Liver (tissue), 9 donors: Measurements from ENCODE around the gene ARAP2. TPM values are rescaled to one million over a fixed set of nuclear protein-coding genes. Genes with fewer than 3 reads are reported as not detected.

Source experiments
- DNase-seq: peaks from one replicate; pipeline ENCODE4 v3.0.0-alpha.2; 2017; ENCODE audit warnings: low spot score
- H3K27ac ChIP-seq, 2 donors: one replicate each; pipeline ENCODE4 v1.7.0; 2013; ENCODE audit warnings: inconsistent platforms in 2 of 2, low read length in 2 of 2, control low read depth in 1 of 2, low read depth in 1 of 2, mild to moderate bottlenecking in 1 of 2
- H3K27me3 ChIP-seq, 4 donors: one replicate each; pipeline versions ENCODE4 v1.6.1 to v1.7.0; 2013; ENCODE audit warnings: low read length in 3 of 4, inconsistent platforms in 1 of 4, mild to moderate bottlenecking in 1 of 4, moderate library complexity in 1 of 4; ENCODE audit not compliant: control insufficient read depth in 4 of 4, insufficient read depth in 4 of 4
- H3K36me3 ChIP-seq, 4 donors: one replicate each; pipeline versions ENCODE4 v1.6.1 to v1.7.0; 2013; ENCODE audit warnings: low read length in 3 of 4, mild to moderate bottlenecking in 3 of 4, low read depth in 1 of 4, moderate library complexity in 1 of 4; ENCODE audit not compliant: control insufficient read depth in 4 of 4, insufficient read depth in 3 of 4
- H3K4me1 ChIP-seq, 4 donors: one replicate each; pipeline versions ENCODE4 v1.6.1 to v1.7.0; 2013; ENCODE audit warnings: low read length in 3 of 4, mild to moderate bottlenecking in 3 of 4, moderate library complexity in 1 of 4; ENCODE audit not compliant: control insufficient read depth in 4 of 4, insufficient read depth in 4 of 4
- H3K4me3 ChIP-seq, 3 donors: one replicate each; pipeline versions ENCODE4 v1.6.1 to v1.7.0; 2013; ENCODE audit warnings: low read length in 3 of 3, control low read depth in 1 of 3, low read depth in 1 of 3, mild to moderate bottlenecking in 1 of 3
- H3K9ac ChIP-seq, 2 donors: one replicate each; pipeline ENCODE4 v1.7.0; 2013; ENCODE audit warnings: low read length in 2 of 2, mild to moderate bottlenecking in 2 of 2, moderate library complexity in 2 of 2, control low read depth in 1 of 2, low read depth in 1 of 2
- H3K9me3 ChIP-seq, 4 donors: one replicate each; pipeline versions ENCODE4 v1.6.1 to v1.7.0; 2013; ENCODE audit warnings: low read length in 3 of 4; ENCODE audit not compliant: control insufficient read depth in 4 of 4
- EGR1 ChIP-seq, 2 donors: IDR thresholded peaks; 2 replicates each; pipeline ENCODE4 v1.6.1; 2016 to 2018; ENCODE audit warnings: antibody characterized with exemption in 2 of 2, low read depth in 2 of 2
- FOXA1 ChIP-seq: IDR thresholded peaks from 2 replicates; pipeline ENCODE4 v1.6.1; 2016; ENCODE audit warnings: antibody characterized with exemption
- FOXA2 ChIP-seq: IDR thresholded peaks from 2 replicates; pipeline ENCODE4 v1.6.1; 2016; ENCODE audit warnings: antibody characterized with exemption
- GABPA ChIP-seq, 2 donors: IDR thresholded peaks in 1 of 2; conservative IDR thresholded peaks in 1 of 2; 2 replicates each; pipeline ENCODE4 v1.6.1; 2016; ENCODE audit warnings: antibody characterized with exemption in 2 of 2, mild to moderate bottlenecking in 1 of 2, moderate library complexity in 1 of 2
- HNF4A ChIP-seq, 2 donors: conservative IDR thresholded peaks; 2 replicates each; pipeline ENCODE4 v1.6.1; 2016; ENCODE audit warnings: antibody characterized with exemption in 2 of 2, mild to moderate bottlenecking in 2 of 2
- HNF4G ChIP-seq: IDR thresholded peaks from 2 replicates; pipeline ENCODE4 v1.6.1; 2016; ENCODE audit warnings: antibody characterized with exemption
- JUND ChIP-seq, 2 donors: IDR thresholded peaks; 2 replicates each; pipeline ENCODE4 v1.6.1; 2016; ENCODE audit warnings: antibody characterized with exemption in 2 of 2
- NR2F2 ChIP-seq: IDR thresholded peaks from 2 replicates; pipeline ENCODE4 v1.6.1; 2016; ENCODE audit warnings: antibody characterized with exemption
- RAD21 ChIP-seq, 2 donors: IDR thresholded peaks; 2 replicates each; pipeline ENCODE4 v1.6.1; 2016; ENCODE audit warnings: antibody characterized with exemption in 2 of 2, mild to moderate bottlenecking in 2 of 2
- RXRA ChIP-seq, 2 donors: IDR thresholded peaks; 2 replicates each; pipeline ENCODE4 v1.6.1; 2017 to 2018; ENCODE audit warnings: antibody characterized with exemption in 2 of 2, mild to moderate bottlenecking in 1 of 2
- SP1 ChIP-seq: IDR thresholded peaks from 2 replicates; pipeline ENCODE4 v1.6.1; 2018; ENCODE audit warnings: antibody characterized with exemption, mild to moderate bottlenecking
- TAF1 ChIP-seq: conservative IDR thresholded peaks from 2 replicates; pipeline ENCODE4 v1.6.1; 2016; ENCODE audit warnings: antibody characterized with exemption, mild to moderate bottlenecking
- YY1 ChIP-seq: IDR thresholded peaks from 2 replicates; pipeline ENCODE4 v1.6.1; 2016; ENCODE audit warnings: antibody characterized with exemption, mild to moderate bottlenecking
- WGBS: extraction: QIAGEN DNeasy Blood & Tissue Kit; methylation state at CpG from one replicate; pipeline ENCODE4 v1.1.7; 2013; 5-methylcytosine and 5-hydroxymethylcytosine counted together
- polyA plus RNA-seq, 2 donors: library from polyadenylated mRNA; stranded (reverse) in 1 of 2; unstranded in 1 of 2; fragments of 200-250 nt in 1 of 2; fragments of >200 nt in 1 of 2; fragmentation: Nextera tagmentation in 1 of 2; extraction: Ambion mirVana in 1 of 2; gene quantifications; one replicate each; pipeline versions ENCODE4 v1.2.1 to v1.2.3, GENCODE V29; 2013 to 2015
- total RNA-seq, 2 donors: library from RNA; depleted of rRNA; stranded (reverse); fragments of >200 nt; gene quantifications; one replicate each; pipeline ENCODE4 v1.2.3, GENCODE V29; 2014
- TF ChIP-seq, protein P1 (sequence below): fragments of 150-350 bp; IDR thresholded peaks from 2 replicates; pipeline ENCODE4 v1.5.1; 2017; ENCODE audit warnings: improper control_type of control experiment, low read depth, low read length; ENCODE audit not compliant: missing input control
- TF ChIP-seq, protein P2 (sequence below): IDR thresholded peaks from 2 replicates; pipeline ENCODE4 v1.6.1; 2016; ENCODE audit warnings: antibody characterized with exemption
- TF ChIP-seq, protein P3 (sequence below): IDR thresholded peaks from 2 replicates; pipeline ENCODE4 v1.6.1; 2016; ENCODE audit warnings: antibody characterized with exemption, mild to moderate bottlenecking
- TF ChIP-seq, protein P4 (sequence below): IDR thresholded peaks from 2 replicates; pipeline ENCODE4 v1.6.1; 2016; ENCODE audit warnings: antibody characterized with exemption
- TF ChIP-seq, protein P5 (sequence below): IDR thresholded peaks from 2 replicates; pipeline ENCODE4 v1.6.1; 2016; ENCODE audit warnings: antibody characterized with exemption
- donor health status: healthy.
- donor health status: healthy.
- donor health status: healthy.
- donor health status: healthy.
- donor health status: healthy.

Gene ARAP2
- total and polyA plus RNA-seq, 4 donors = 1.6 to 23.6 (median 5.4) TPM

DNA sequence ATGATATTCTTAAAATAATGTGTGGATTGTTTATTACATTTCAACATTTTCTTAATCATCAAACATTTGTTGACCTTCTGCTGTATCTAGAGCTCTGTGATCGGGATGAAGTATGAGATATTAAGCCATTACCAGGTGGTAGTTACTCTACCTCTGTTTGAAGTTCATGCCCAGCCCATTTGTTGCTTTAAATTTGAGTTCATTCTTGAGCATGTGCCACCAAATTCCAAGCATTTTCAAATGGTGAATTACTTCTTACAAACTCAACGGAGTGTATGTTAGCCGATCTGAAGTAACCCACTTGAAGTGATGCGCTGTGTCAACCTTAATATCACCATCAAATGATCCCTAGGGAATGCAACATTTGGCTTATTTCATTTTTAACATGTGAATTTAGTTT lies 29.8 kb upstream of the ARAP2 start:
- DNase-seq = no peak
- Histone ChIP-seq H3K27me3 (no peaks in the 10 kb centered on the region), H3K36me3 (no peaks in the 10 kb centered on the region), H3K4me3 (no peak overlapping the region), H3K4me1 (no peaks in the 10 kb centered on the region), H3K27ac (no peak overlapping the region), H3K9ac (no peak overlapping the region), H3K9me3 (no peaks in the 10 kb centered on the region)
- WGBS = 92% methylated on average over 4 of the region's 4 CpGs
- TF ChIP-seq NR2F2 = no peak
- no peak for TF ChIP-seq FOXA2
- no peak for TF ChIP-seq FOXA1
- TF ChIP-seq YY1 = no peak
- TF ChIP-seq RAD21 (IDR thresholded peaks at IDR 0.05) = no peak
- TF ChIP-seq TAF1 = no peak
- TF ChIP-seq JUND (IDR thresholded peaks at IDR 0.05) = no peak
- TF ChIP-seq, protein P1, sequence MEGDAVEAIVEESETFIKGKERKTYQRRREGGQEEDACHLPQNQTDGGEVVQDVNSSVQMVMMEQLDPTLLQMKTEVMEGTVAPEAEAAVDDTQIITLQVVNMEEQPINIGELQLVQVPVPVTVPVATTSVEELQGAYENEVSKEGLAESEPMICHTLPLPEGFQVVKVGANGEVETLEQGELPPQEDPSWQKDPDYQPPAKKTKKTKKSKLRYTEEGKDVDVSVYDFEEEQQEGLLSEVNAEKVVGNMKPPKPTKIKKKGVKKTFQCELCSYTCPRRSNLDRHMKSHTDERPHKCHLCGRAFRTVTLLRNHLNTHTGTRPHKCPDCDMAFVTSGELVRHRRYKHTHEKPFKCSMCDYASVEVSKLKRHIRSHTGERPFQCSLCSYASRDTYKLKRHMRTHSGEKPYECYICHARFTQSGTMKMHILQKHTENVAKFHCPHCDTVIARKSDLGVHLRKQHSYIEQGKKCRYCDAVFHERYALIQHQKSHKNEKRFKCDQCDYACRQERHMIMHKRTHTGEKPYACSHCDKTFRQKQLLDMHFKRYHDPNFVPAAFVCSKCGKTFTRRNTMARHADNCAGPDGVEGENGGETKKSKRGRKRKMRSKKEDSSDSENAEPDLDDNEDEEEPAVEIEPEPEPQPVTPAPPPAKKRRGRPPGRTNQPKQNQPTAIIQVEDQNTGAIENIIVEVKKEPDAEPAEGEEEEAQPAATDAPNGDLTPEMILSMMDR = no peak
- TF ChIP-seq HNF4G = no peak
- no peak for TF ChIP-seq SP1

DNA sequence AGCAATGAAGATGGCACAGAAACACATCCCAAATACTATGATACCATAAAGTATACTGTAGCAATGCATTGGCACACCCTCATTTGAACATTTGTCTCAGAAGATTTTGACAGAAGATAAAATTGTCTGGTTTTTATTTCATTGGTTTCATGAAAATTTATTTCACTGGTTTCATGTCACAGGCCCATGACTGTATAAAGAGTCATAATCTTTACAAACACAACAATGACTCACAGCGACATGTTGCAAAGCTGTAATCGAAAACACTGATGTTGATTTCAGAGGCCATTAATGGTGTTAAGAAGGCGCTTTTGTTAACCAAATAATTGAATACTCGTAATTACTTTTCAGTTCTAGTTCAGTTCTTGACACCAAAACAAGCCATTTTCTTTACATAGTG lies 29.0 kb upstream of the ARAP2 start:
- no peak overlapping the region for H3K9ac ChIP-seq
- DNase-seq = no peak
- H3K9me3 ChIP-seq = no peaks in the 10 kb centered on the region
- no peaks in the 10 kb centered on the region for H3K36me3 ChIP-seq
- no peaks in the 10 kb centered on the region for H3K27me3 ChIP-seq
- TF ChIP-seq EGR1 (IDR thresholded peaks at IDR 0.05; ENCODE audit: low read depth in 2 of 2) (no peak), RXRA (IDR thresholded peaks at IDR 0.05) (no peak), GABPA (IDR thresholded peaks at IDR 0.05 in 1 of 2, conservative IDR thresholded peaks at IDR 0.05 in 1 of 2) (no peak), SP1 (no peak), HNF4A (conservative IDR thresholded peaks at IDR 0.05) (no peak), YY1 (no peak), TAF1 (no peak), FOXA2 (no peak), NR2F2 (no peak), JUND (IDR thresholded peaks at IDR 0.05) (no peak), FOXA1 (no peak)
- TF ChIP-seq, protein P2, sequence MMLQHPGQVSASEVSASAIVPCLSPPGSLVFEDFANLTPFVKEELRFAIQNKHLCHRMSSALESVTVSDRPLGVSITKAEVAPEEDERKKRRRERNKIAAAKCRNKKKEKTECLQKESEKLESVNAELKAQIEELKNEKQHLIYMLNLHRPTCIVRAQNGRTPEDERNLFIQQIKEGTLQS = no peak
- TF ChIP-seq, protein P3, sequence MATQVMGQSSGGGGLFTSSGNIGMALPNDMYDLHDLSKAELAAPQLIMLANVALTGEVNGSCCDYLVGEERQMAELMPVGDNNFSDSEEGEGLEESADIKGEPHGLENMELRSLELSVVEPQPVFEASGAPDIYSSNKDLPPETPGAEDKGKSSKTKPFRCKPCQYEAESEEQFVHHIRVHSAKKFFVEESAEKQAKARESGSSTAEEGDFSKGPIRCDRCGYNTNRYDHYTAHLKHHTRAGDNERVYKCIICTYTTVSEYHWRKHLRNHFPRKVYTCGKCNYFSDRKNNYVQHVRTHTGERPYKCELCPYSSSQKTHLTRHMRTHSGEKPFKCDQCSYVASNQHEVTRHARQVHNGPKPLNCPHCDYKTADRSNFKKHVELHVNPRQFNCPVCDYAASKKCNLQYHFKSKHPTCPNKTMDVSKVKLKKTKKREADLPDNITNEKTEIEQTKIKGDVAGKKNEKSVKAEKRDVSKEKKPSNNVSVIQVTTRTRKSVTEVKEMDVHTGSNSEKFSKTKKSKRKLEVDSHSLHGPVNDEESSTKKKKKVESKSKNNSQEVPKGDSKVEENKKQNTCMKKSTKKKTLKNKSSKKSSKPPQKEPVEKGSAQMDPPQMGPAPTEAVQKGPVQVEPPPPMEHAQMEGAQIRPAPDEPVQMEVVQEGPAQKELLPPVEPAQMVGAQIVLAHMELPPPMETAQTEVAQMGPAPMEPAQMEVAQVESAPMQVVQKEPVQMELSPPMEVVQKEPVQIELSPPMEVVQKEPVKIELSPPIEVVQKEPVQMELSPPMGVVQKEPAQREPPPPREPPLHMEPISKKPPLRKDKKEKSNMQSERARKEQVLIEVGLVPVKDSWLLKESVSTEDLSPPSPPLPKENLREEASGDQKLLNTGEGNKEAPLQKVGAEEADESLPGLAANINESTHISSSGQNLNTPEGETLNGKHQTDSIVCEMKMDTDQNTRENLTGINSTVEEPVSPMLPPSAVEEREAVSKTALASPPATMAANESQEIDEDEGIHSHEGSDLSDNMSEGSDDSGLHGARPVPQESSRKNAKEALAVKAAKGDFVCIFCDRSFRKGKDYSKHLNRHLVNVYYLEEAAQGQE = no peak
- TF ChIP-seq, protein P1 = no peak
- TF ChIP-seq, protein P4, sequence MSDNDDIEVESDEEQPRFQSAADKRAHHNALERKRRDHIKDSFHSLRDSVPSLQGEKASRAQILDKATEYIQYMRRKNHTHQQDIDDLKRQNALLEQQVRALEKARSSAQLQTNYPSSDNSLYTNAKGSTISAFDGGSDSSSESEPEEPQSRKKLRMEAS = no peak
- TF ChIP-seq, protein P5, sequence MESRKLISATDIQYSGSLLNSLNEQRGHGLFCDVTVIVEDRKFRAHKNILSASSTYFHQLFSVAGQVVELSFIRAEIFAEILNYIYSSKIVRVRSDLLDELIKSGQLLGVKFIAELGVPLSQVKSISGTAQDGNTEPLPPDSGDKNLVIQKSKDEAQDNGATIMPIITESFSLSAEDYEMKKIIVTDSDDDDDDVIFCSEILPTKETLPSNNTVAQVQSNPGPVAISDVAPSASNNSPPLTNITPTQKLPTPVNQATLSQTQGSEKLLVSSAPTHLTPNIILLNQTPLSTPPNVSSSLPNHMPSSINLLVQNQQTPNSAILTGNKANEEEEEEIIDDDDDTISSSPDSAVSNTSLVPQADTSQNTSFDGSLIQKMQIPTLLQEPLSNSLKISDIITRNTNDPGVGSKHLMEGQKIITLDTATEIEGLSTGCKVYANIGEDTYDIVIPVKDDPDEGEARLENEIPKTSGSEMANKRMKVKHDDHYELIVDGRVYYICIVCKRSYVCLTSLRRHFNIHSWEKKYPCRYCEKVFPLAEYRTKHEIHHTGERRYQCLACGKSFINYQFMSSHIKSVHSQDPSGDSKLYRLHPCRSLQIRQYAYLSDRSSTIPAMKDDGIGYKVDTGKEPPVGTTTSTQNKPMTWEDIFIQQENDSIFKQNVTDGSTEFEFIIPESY = no peak
- H3K27ac ChIP-seq = no peak overlapping the region
- no peaks in the 10 kb centered on the region for H3K4me1 ChIP-seq
- H3K4me3 ChIP-seq = no peak overlapping the region
- 90% methylated on average over 4 of the region's 4 CpGs for WGBS
